Middle frontal gyrus (tissue), 1 donor: ENCODE results near the gene MCF2L.
A peak's percentile ranks its signal among the peaks of the same experiment; 100 is the strongest.
"Not testable (repeated sequence)": the region's sequence is repeated elsewhere in the genome, so short reads cannot be mapped to it uniquely, and the experiment has no call there.

Experiments used
- DNase-seq: peaks from one replicate; pipeline ENCODE4 v3.0.0-alpha.2; 2015; ENCODE audit warnings: low spot score; ENCODE audit errors: extremely low spot score

Gene MCF2L

DNA sequence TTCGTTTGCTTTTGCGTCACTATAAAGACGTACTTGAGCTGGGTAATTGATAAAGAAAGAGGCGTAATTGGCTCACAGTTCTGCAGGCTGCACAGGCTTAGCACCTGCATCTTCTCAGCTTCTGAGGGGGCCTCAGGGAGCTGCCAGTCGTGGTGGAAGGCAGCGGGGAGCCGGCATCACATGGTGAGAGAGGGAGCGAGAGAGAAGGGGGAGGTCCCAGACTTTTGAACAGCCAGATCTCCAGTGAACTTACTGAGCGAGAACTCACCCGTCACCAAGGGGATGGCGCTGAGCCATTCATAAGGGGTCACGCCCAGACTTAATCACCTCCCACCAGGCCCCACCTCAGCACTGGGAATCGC, 77.8 kb downstream of the MCF2L start:
- no peak for DNase-seq

DNA sequence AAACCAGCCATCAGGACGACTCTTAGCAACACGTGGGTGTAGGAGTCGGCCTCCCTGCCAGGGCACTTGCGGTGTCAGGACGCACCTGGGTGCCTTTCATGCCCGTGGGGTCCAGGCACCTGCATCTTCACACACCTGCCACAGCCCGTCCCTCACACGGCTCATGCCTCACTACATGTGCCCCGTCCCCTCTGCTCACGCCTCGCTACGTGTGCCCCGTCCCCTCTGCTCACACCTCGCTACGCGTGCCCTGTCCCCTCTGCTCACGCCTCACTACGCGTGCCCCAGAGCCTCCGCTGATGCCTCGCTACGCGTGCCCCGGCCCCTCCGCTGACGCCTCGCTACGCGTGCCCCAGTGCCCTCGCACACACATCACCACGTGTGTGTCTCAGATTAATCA, 78.6 kb downstream of the MCF2L start:
- no peak for DNase-seq

DNA sequence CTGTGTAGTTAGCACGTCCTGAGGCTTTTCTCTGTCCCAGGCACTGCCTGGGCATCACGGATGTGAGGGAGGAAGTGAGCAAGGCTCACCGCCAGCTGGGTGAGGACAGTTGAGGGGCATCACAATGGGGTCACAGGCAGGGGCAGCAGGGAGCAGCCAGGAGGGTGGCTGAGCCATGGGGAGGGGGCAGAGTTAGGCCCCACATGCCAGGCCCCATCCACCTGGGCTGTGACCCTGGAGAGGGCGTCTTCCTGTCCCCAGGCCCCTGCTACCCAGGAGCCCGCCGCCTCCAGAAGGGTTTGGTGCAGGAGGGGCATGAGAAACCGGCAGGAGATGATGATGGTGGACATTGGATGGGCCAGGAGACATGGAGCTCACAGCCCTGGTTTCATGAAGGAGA, 79.8 kb downstream of the MCF2L start:
- DNase-seq: no peak

DNA sequence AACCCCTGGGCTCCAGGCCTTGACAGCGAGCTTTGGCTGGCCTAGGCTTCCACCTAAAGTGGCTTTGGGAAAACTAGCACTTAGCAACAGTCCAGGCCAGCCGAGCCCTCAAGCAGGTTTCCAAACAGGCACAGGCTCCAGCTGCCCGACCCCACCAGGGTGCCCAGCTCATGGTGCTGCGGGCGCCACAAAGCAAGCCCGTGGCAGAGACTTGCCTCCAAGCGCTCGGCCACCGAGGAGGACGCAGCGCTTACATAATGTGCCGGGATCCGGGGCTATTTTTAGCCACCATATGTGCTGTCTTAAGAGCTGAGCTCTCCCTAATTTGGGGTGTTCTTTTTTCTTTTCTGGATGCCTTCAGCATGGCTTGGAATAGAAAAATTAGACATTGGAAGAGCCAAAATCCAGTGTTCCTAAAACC, 80.5 kb downstream of the MCF2L start:
- DNase-seq: peak; percentile 73

DNA sequence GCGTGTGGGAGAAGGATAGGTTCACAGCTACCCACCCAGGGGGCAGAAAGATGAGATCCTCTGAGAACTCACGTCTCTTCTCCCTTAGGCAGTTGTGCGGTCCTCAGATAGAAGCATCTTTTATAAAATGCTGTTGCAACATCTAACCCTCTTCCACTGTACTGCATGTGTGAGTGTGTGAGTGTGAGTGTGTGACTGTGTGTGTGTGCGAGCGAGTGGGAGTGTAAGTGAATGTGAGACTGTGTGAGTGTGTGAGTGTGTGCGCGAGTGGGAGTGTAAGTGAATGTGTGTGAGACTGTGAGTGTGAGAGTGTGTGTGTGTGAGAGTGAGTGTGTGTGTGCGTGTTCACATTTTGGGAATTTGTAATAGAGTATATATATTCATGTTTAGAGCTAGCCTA, 81.0 kb downstream of the MCF2L start:
- DNase-seq: no peak

DNA sequence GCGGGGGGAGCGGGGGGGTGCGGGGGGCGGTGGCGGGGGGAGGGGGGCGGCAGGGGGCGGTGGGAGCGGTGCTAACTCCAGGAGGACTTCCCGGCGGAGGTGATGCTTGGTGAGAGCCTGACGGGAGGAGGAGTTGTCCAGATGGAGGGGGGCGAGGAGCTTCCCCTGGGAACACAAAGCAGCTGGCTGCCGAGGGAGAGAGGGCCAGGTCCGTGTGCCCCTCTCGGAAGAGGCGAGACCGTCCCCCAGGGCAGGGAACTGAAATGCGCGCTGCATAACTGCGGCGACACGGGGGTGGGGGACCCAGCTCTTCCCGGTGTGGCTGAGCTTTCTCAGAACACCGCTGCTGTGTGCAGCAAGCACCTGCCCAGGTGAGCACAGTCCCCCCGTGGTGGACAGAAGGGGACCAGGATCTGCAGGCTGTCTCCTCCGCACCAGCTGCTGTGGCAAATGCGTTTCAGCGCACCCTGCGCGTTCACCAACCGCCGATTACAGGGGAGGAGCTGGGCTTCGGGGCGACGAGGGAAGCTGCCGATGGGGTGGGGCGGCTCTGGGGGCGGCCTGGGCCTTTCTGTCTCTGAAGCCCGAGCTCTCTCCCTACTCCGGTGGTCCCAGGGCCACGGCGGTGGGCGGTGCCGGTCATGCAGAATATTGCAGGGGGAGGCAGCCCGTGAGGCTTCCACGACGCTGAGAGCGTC, 81.9 kb downstream of the MCF2L start:
- DNase-seq: no peak

DNA sequence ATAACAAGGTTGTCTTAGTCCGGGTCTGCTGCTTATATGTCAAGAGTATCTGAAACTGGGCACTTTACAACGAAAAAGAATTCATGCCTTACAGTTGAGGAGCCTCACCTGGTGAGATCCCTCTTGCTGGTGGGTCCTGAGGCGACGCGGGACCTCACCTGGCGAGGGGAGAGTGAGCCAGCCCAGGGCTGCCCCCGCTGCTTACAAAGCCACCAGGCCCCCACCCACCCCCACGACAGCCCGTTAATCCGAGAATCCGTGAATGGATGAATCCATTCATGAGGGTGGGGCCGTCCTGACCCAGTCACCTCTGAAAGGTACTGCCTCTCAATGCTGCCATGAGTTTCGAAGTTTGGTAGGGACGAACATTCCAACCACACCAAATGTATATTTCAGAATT, 82.6 kb downstream of the MCF2L start:
- DNase-seq: no peak

DNA sequence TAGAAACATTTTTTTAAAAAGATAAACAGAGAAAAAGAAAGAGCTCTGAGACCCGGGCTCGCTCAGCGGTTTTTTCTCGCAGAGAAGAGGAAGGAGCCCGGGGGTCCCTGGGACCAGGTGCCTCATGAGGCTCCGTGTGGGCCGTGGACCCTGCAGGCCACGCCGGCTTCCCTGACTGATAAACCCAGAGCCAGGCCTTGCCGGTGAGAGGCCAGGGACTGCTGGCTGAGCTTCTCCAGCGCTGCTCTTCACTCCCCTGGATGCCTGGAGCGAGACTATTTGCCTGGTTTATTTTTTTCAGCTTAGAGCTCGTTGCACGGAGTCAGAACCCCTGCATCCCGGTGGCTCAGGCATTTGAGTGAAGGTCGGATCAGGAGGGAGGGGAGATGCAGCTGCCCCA, 83.2 kb downstream of the MCF2L start:
- DNase-seq: no peak

DNA sequence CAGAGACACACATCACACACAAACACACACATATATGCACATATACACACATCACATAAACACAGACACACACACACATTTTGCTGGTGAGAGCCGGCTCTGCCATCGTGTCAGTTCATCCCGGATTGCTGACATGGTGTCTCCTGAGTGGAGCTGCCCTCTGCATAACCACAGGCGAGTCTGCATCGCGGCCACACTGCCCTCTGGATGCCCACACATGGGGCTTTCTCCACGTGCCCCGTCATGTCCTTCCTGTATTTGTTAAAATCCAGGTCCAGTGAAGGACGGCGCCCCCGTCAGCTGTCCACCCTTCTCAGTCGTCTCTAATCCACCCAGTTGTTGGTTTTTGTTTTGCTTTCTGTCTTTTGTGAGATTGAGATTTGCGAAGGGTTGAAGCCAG, 84.0 kb downstream of the MCF2L start:
- DNase-seq: no peak

DNA sequence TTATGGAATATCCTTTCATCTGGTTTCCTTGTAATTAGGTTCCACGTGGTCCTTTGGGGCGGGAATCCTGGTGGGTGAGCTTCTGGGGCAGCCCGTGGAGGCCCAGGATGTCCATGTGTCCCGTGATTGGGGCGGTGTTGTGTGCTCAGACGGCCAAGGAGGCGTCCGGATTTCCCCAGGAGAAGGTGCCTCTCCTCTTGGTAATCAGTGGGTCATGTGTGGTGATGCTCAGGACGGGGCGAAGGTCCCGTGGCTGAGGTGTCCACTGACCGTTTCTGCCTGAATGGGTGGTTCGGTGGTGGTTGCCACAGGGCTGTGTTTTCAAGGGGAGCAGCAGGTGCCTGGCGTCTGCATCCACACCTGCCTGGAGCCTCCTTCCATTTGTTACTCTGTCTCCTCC, 84.4 kb downstream of the MCF2L start:
- DNase-seq: no peak

DNA sequence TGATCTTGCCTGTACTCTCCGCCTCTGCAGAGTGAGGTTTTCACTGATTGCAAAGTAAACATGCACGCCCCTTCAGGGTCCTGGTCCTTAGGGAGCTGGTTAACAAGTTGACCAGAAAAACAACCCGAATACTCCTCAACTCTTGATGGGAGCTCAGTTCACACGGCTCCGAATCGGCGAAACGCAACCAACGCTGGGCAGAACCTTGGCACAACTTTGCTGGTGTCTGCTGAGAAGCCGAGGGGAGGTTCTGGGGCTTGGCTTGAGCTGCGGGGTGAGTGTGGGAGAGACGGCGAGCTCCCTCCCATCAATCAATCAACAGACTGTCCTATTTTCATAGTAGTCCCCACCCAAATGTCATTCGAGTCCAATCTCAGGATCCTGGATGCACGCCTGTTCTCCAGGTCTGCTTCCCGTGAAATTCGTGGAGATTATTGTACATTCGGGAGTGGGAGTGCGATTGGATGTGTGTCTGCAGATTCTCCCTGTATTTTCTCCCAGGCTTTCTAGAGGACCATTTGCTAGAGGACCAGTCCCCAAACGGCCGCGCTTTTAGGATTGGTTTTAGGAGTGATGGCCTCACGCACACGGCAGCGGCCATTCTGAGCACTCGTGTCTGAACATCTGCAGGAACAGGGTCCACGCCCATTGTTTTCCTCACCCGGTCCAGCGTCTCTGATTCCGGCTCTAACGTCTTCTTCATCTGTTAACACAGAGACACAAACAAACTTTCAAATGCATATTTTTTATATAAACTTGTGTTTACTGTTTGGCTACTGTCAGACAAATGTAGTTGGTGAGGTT, 85.0 kb downstream of the MCF2L start:
- DNase-seq: no peak

DNA sequence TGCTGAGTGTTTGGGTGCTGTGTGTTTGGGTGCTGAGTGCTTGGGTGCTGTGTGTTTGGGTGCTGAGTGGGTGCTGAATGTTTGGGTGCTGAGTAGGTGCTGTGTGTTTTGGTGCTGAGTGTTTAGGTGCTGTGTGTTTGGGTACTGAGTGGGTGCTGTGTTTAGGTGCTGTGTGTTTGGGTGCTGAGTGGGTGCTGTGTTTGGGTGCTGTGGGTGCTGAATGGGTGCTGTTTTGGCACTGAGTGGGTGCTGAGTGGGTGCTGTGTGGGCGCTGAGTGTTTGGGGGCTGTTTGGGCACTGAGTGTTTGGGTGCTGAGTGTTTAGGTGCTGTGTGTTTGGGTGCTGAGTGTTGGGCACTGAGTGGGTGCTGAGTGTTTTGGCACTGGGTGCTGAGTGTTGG, 88.1 kb downstream of the MCF2L start:
- no peak for DNase-seq

DNA sequence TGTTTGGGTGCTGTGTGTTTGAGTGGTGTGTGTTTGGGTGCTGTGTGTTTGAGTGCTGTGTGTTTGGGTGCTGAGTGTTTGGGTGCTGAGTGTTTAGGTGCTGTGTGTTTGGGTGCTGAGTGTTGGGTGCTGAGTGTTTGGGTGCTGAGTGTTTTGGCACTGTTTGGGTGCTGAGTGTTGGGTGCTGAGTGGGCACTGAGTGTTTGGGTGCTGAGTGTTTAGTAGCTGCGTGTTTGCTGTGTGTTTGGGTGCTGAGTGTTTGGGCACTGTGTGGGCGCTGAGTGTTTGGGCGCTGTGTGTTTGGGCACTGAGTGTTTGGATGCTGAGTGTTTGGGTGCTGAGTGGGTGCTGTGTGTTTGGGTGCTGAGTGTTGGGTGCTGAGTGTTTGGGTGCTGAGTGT, 88.5 kb downstream of the MCF2L start:
- DNase-seq: not testable (repeated sequence)

DNA sequence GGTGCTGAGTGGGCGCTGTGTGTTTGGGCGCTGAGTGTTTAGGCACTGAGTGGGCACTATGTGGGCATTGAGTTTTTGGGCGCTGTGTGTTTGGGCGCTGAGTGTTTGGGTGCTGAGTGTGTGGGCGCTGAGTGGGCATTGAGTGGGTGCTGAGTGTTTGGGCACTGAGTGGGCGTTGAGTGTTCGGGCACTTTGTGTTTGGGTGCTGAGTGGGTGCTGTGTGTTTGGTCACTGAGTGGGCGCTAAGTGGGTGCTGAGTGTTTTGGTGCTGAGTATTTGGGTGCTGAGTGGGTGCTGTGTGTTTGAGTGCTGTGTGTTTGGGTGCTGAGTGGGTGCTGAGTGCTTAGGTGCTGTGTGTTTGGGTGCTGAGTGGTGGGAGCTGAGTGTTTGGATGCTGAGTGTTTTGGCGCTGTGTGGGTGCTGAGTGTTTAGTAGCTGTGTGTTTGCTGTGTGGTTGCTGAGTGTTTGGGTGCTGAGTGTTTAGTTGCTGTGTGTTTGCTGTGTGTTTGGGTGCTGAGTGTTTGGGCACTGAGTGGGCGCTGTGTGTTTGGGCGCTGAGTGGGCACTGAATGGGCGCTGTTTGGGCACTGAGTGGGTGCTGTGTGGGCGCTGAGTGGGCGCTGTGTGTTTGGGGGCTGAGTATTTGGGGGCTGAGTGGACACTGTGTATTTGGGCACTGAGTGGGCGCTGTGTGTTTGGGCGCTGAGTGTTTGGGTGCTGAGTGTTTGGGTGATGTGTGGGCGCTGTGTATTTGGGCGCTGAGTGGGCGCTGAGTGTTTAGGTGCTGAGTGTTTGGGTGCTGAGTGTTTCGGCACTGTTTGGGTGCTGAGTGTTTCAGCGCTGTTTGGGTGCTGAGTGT, 89.3 kb downstream of the MCF2L start:
- no peak for DNase-seq

DNA sequence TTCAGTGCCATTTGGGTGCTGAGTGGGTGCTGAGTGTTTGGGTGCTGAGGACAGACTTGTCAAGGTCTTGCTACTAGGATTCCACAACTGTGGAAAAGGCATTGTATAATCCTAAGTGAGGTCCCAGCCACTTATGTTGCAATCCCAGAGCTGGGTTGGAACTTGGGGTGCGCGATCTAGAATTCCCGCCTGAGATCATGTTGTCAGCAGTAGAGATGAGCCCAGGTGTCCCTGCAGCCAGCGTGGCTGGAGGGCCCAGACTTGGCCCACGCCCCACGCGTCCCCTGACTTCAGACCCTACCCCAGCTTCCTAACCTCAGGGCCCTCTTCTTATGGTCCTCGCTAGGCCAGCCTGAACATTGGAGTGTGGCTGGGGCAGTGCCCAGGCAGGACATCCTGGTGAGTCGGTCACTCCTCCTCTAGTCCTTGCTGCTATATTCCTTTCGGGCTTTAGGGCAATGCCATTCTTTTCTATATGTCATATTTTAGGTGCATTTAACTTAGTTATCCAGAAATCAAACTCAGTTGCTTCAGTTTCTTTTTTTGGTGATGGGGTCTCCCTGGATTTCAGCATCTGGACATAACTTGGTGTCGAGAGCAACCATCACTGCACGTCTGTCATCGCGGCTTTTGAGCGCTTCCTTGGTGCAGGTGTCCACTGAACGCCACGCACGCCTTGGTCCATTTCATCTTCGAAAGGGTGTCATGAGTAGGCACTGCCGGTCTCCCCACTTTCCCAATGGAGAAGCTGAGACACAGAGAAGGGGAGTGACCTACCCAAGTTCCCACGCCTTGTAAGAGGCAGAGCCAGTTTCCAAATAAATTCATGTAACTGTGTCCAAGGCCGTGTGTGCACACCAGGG, 90.2 kb downstream of the MCF2L start:
- no peak for DNase-seq

DNA sequence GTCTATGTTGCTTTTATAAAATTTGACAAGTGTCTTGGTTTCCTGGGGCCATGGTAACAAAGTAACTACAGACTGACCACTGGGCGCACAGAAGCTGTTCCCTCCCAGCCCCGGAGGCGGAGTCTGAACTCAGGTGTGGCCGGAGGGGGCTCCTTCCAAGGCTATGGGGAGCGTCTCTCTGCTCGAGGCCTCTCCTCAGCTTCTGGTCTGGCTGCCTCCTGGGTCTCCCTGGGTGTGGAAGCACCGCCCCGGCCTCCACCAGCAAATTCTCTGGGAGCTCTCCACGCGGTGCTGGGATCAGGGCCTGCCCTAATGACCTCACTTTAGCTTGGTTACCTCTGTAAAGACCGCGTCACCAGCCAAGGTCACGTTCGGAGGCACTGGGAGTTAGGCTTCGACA, 90.9 kb downstream of the MCF2L start:
- DNase-seq: no peak

DNA sequence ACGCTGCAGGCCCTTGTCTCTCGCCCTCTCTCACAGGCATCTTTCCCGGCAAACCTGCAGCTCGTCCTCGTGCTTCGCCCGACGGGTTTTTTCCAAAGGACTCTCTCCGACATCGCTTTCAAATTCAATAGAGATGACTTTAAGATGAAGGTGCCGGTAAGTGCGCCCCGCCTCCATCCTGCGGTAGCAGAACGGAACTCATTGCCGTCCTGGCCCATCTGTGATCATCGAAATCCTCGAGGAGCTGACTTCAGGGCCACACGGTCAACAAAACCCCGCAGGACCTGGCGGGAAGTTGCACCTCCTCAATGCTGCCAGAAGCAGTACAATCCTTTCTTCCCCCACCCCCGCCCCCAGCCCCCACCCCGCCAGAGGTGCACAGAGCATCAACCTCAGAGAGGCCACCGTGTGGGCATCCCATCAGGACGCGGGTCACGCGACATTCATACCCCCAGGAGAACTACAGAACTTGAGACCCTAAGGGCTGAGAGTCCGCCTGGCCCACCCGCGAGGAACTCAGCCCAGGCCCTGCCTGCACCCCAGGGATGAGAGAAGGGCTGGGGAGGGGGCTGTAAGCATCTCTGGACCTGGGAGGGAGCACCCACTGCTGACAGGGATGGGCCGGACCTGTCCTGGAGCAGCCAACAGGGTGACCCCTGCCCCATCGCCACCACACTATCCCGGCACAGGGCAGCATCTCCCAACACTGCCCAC, 91.7 kb downstream of the MCF2L start:
- DNase-seq: no peak

DNA sequence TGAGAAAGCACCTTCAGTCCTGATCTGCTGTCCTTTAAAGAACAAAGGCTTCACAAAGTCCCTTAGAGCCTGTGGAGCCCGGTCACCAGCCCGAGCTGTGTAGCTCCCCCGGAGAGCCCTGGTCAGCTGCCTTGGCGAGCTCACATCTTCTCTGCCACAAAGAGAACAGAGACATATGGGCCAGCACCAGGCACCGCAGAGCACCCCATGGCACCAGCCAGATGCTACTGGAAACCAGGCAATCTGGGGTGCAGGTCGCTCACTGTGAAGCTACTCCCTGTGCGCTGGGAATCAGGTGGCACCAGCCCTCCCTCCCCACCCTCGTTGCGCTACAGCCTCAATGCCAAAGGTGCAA, 92.2 kb downstream of the MCF2L start:
- no peak for DNase-seq

DNA sequence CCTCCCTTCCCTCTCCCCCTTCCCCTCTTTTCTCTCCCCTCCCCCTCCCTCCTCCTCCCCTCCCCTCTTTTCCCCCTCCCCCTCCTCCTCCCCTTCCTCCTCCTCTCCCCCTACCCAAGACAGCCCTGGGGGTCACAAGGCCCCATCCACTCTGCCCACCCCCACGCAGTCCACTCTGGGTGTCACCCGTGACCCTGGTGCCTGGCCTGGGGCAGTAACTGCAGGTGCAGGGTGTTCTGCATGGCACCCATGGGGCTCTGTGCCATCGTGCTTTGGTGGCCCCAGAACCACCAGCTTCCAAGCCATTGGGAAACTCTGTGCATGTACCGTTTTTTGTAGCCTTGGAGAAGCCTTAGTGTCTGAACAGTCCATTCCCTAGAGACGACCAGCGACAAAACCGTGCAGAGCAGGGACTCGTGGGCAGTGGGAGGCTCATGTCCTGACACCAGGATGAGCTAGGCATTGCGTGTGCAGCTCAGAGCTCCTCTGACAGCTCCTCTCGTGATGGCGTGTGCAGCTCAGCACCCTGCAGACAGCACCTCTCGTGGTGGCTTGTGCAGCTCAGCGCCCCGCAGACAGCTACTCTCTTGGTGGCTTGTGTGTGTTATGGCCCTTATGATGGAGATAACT, 92.9 kb downstream of the MCF2L start:
- DNase-seq: no peak

DNA sequence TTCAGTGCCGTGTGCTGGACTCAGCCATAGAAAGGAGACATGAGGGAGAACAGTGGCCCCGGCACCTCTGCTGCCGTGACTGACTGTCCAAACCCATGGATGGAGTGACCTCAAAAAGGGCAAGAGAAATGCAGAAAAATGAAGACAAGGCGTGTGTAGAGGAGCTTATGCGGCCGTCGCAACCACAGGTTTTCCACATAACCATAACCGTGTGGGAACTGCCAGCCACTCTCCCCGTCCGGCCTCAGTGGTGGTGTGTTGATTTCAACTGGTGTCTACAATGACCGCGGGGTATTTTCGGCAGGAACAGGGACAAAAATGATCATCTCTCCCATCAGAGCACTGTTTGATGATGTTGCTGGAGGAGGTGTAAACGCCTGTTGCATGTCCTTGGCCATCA, 93.7 kb downstream of the MCF2L start:
- DNase-seq: no peak
